Nephron (organoid): ENCODE data around the gene ZNF200.
"Not testable (repeated sequence)": the region's sequence is repeated elsewhere in the genome, so short reads cannot be mapped to it uniquely, and the experiment has no call there.

Experiments
- H3K27ac Mint-ChIP-seq, 3 experiments: 2 replicates each; pipeline ENCODE4 v1.8.0; 2020; ENCODE audit warnings: mixed read lengths in 3 of 3, mild to moderate bottlenecking in 2 of 3, moderate library complexity in 1 of 3
- H3K27me3 Mint-ChIP-seq: 2 replicates; pipeline ENCODE4 v1.8.0; 2021; ENCODE audit warnings: low read depth, mild to moderate bottlenecking, moderate library complexity, mixed read lengths
- H3K36me3 Mint-ChIP-seq: 2 replicates; pipeline ENCODE4 v1.8.0; 2020; ENCODE audit warnings: low read depth, mixed read lengths
- H3K4me1 Mint-ChIP-seq: 2 replicates; pipeline ENCODE4 v1.8.0; 2020; ENCODE audit warnings: mixed read lengths
- H3K4me3 Mint-ChIP-seq, 3 experiments: 2 replicates each; pipeline ENCODE4 v1.8.0; 2020; ENCODE audit warnings: mild to moderate bottlenecking in 3 of 3, mixed read lengths in 3 of 3, moderate library complexity in 2 of 3
- H3K9me3 Mint-ChIP-seq: 2 replicates; pipeline ENCODE4 v1.8.0; 2020; ENCODE audit warnings: mixed read lengths
- CTCF ChIP-seq, 3 experiments: fragments of 200-600 bp; sonication (generic); IDR thresholded peaks; one replicate each; pipeline ENCODE4 v1.5.0; 2021; ENCODE audit warnings: antibody characterized with exemption in 3 of 3; ENCODE audit not compliant: unreplicated experiment in 3 of 3

The ZNF200 gene

DNA sequence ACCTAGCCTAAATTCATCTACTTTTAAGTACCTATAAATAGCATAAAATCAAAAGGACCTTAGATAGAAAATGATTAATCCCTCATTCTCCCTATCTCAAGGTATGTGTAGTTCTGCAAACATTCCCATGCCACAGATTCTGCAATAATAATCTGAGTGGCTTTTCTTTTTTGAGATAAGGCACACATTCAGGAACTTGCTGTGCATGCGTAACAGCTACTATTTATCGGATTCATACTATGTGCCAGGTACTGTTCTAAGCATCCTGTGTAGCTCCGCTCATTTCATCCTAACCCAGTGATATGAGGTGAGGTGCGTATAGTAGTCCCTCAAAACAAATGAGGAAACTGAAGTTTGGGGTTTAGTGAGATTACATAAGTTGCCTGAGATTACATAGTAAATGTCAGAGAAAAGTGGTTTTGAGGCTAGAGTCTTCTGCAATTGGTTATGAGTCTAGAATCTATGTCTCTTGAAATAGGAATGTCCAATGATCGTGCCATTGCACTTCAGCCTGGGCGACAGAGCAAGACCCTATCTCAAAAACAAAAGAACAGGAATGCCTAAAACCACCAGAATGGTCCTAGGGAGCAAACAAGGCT is 46.4 kb upstream of the ZNF200 start:
- H3K4me1 Mint-ChIP-seq = peaks cover 15% of the 10 kb centered on the region
- H3K4me3 Mint-ChIP-seq = peak overlapping the region; percentile 79 to 99 (median 95)
- H3K27me3 Mint-ChIP-seq = peaks cover 9% of the 10 kb centered on the region
- peaks cover 14% of the 10 kb centered on the region for H3K9me3 Mint-ChIP-seq
- no peak for TF ChIP-seq CTCF (IDR thresholded peaks at IDR 0.05; ENCODE audit: unreplicated experiment in 3 of 3)
- peak overlapping the region in 2 of 3 experiments; percentile 52 to 99 for H3K27ac Mint-ChIP-seq
- H3K36me3 Mint-ChIP-seq = peaks cover 30% of the 10 kb centered on the region

DNA sequence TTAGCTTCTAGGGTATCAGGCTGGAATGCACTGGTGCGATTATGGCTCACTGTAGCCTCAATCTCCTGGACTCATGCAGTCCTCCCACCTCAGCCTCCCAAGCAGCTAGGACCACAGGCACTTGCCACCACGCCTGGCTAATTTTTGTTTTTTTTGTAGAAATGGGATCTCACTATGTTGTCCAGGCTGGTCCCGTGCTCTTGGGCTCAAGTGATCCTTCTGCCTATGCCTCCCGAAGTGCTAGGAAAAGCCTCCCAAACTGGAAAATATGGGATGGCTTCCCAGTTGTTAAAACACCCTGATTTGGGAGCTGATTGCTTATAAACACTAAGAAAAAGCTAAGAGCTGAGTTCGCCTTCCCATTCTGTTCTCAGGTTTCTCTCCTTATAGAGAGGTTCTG is 41.7 kb upstream of the ZNF200 start:
- no peak overlapping the region for H3K4me3 Mint-ChIP-seq
- H3K4me1 Mint-ChIP-seq = no peaks in the 10 kb centered on the region
- peaks cover 14% of the 10 kb centered on the region for H3K27me3 Mint-ChIP-seq
- H3K36me3 Mint-ChIP-seq = no peaks in the 10 kb centered on the region
- H3K9me3 Mint-ChIP-seq = no peaks in the 10 kb centered on the region
- TF ChIP-seq CTCF (IDR thresholded peaks at IDR 0.05; ENCODE audit: unreplicated experiment in 3 of 3) = no peak
- H3K27ac Mint-ChIP-seq = no peak overlapping the region

DNA sequence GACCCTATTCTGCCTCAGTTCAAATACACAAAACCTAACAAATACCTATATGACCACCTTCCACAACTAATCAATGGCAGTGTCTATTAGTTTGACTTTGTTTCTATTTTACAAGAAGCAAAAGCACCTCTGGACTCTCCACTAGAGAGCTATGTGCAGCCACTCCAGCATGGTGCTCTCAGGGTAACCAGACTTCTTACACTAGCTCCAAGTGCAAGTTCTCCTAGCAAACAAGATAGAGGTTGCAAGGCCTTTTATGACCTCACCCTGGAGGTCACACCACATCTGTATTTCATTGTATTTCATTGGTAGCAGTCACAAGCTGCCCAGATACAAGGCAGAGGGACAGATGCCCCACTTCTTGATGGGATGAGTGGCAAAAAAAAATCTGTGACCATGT is 40.0 kb upstream of the ZNF200 start:
- Mint-ChIP-seq H3K27ac (no peak overlapping the region), H3K36me3 (no peaks in the 10 kb centered on the region), H3K4me1 (no peaks in the 10 kb centered on the region), H3K4me3 (no peak overlapping the region), H3K9me3 (peaks cover 1% of the 10 kb centered on the region), H3K27me3 (peaks cover 14% of the 10 kb centered on the region)
- no peak for TF ChIP-seq CTCF (IDR thresholded peaks at IDR 0.05; ENCODE audit: unreplicated experiment in 3 of 3)

DNA sequence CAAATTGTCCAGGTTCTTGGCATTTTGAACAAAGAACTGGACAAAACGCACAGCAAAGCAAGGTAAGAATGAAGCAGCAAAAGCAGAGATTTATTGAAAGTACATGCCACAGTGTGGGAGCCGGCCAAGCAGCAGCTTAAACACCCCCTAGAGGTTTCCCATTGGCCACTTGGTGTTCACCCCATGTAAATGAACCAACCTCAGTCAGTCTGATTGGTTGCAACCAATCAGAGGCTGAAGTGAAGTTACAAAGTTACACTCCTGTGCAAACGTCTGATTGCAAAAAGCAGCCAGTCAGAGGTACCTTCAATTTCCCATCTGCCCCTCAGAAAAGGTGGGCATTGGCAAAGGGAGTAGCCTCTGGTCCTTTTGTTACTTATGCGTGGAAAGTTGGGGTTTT is 39.5 kb upstream of the ZNF200 start:
- Mint-ChIP-seq H3K4me3 (no peak overlapping the region), H3K27me3 (peaks cover 14% of the 10 kb centered on the region), H3K36me3 (no peaks in the 10 kb centered on the region), H3K9me3 (peaks cover 2% of the 10 kb centered on the region), H3K4me1 (no peaks in the 10 kb centered on the region), H3K27ac (no peak overlapping the region)
- no peak for TF ChIP-seq CTCF (IDR thresholded peaks at IDR 0.05; ENCODE audit: unreplicated experiment in 3 of 3)

GRCh38 chr16:3271281-3271680 is 36.3 kb upstream of the ZNF200 start:
- H3K4me3 Mint-ChIP-seq, H3K27ac Mint-ChIP-seq, H3K27me3 Mint-ChIP-seq, H3K9me3 Mint-ChIP-seq, H3K36me3 Mint-ChIP-seq, H3K4me1 Mint-ChIP-seq: not testable (repeated sequence)

DNA sequence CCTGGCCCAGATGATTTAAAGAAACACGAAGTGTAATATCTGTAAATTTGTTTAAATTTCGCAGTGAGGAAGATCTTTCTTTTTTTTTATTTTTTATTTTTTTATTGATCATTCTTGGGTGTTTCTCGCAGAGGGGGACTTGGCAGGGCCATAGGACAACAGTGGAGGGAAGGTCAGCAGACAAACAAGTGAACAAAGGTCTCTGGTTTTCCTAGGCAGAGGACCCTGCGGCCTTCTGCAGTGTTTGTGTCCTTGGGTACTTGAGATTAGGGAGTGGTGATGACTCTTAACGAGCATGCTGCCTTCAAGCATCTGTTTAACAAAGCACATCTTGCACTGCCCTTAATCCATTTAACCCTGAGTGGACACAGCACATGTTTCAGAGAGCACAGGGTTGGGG is 35.8 kb upstream of the ZNF200 start:
- not testable (repeated sequence) for H3K27ac Mint-ChIP-seq, H3K9me3 Mint-ChIP-seq, H3K27me3 Mint-ChIP-seq, H3K4me3 Mint-ChIP-seq, H3K36me3 Mint-ChIP-seq, H3K4me1 Mint-ChIP-seq

DNA sequence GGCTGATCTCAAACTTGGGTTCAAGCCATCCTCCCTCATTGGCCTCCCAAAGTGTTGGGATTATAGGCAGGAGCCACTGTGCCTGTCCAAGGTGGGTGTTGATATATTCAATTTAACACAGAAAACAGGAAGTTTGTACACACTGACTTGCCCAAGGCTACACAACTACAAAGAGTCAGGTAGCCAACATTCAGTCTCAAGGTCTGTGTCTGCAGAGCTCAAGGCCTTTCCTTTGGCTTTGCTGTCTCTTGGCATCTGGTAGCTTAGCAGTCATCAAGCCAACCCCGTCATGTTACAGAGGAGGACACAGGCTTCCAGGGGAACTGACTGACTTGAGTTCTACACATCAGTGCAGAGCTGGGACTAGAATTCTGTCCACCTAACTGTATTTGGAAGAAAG is 33.3 kb upstream of the ZNF200 start:
- Mint-ChIP-seq H3K9me3 (peaks cover 4% of the 10 kb centered on the region), H3K36me3 (no peaks in the 10 kb centered on the region), H3K27me3 (no peaks in the 10 kb centered on the region), H3K4me1 (no peaks in the 10 kb centered on the region), H3K27ac (no peak overlapping the region), H3K4me3 (peak overlapping the region in 1 of 3 experiments; percentile 14)
- TF ChIP-seq CTCF (IDR thresholded peaks at IDR 0.05; ENCODE audit: unreplicated experiment in 3 of 3) = no peak
